Measurements from ENCODE around the gene CPNE5. TPM values are rescaled to one million over a fixed set of nuclear protein-coding genes. Genes with fewer than 3 reads are reported as not detected.

Gene CPNE5
- total RNA-seq, 4 donors from 2014 or later = 0.19 to 1.3 (median 0.59) TPM

- no peak for TF ChIP-seq CTCF (IDR thresholded peaks at IDR 0.05; ENCODE audit: low read depth)
Observed at GRCh38 chr6:36808634-36809033, 30.6 kb downstream of the CPNE5 start.

GRCh38 chr6:36807750-36808149, 31.5 kb downstream of the CPNE5 start:
- no peak for TF ChIP-seq CTCF (IDR thresholded peaks at IDR 0.05; ENCODE audit: low read depth)

- no peak for TF ChIP-seq CTCF (IDR thresholded peaks at IDR 0.05; ENCODE audit: low read depth)
Observed at GRCh38 chr6:36807143-36807542, 32.1 kb downstream of the CPNE5 start.

- TF ChIP-seq CTCF (IDR thresholded peaks at IDR 0.05; ENCODE audit: low read depth) = no peak
Observed at GRCh38 chr6:36805917-36806316, 33.3 kb downstream of the CPNE5 start.

- TF ChIP-seq CTCF (IDR thresholded peaks at IDR 0.05; ENCODE audit: low read depth) = no peak
Observed at GRCh38 chr6:36805096-36805797, 34.0 kb downstream of the CPNE5 start.

- TF ChIP-seq CTCF (IDR thresholded peaks at IDR 0.05; ENCODE audit: low read depth) = no peak
Observed at GRCh38 chr6:36804563-36804962, 34.7 kb downstream of the CPNE5 start.

- no peak for TF ChIP-seq CTCF (IDR thresholded peaks at IDR 0.05; ENCODE audit: low read depth)
Observed at GRCh38 chr6:36803908-36804307, 35.3 kb downstream of the CPNE5 start.

Data from subcutaneous adipose tissue (tissue), 4 donors.